DOHH2 (cell line): ENCODE data around the gene KDM6A.

ENCODE experiments used
- CTCF ChIP-seq: fragments of 200-600 bp; sonication (generic); IDR thresholded peaks from one replicate; pipeline ENCODE4 v1.5.1; 2014; ENCODE audit warnings: antibody characterized with exemption, mild to moderate bottlenecking, low read depth, low read length; ENCODE audit not compliant: poor library complexity, severe bottlenecking
- EZH2phosphoT487 ChIP-seq: fragments of 200-600 bp; sonication (generic); IDR thresholded peaks from 2 replicates; pipeline ENCODE4 v1.6.1; 2017; ENCODE audit warnings: borderline replicate concordance, mild to moderate bottlenecking, antibody characterized with exemption, low read length, moderate library complexity, mixed read lengths

DNA sequence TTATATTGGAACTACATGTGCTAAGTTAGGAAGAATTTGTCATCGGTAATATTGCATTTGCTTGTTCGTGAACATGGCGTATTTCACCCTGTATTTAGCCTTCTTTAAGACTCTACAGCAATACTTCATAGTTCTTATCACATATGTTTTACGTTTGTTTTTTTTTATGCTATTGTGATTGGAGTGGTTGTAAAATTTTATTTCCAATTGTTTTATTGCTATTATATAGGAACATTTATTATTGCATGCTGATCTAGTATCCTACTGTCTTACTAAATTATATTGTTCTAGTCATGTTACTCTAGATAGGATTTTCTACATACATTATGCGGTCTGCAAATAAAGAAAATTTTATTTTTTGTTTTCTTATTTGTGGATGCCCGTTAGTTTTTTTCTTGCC, 107.4 kb downstream of the KDM6A start:
- TF ChIP-seq CTCF (no peak), EZH2phosphoT487 (no peak)
